G401 (cell line): ENCODE results near the gene NXN. TPM values are rescaled to one million over a fixed set of nuclear protein-coding genes. Genes with fewer than 3 reads are reported as not detected.
"Not testable (repeated sequence)": the region's sequence is repeated elsewhere in the genome, so short reads cannot be mapped to it uniquely, and the experiment has no call there.

Source experiments
- DNase-seq: peaks from one replicate; pipeline ENCODE4 v3.0.0-alpha.2; 2015; ENCODE audit warnings: low spot score
- in situ Hi-C: cut with HindIII; loops from 2 replicates; pipeline ENCODE4 v1.10.0; 2016; ENCODE audit warnings: low sequenced_read_pairs, mixed read lengths
- total RNA-seq: library from RNA; depleted of rRNA; stranded (reverse); fragments of >200 nt; shearing (Covaris generic); gene quantifications from 2 replicates; pipeline ENCODE4 v1.2.3, GENCODE V29; 2014

The NXN gene
- total RNA-seq, 1 experiment from 2014 or later = 147 TPM

DNA sequence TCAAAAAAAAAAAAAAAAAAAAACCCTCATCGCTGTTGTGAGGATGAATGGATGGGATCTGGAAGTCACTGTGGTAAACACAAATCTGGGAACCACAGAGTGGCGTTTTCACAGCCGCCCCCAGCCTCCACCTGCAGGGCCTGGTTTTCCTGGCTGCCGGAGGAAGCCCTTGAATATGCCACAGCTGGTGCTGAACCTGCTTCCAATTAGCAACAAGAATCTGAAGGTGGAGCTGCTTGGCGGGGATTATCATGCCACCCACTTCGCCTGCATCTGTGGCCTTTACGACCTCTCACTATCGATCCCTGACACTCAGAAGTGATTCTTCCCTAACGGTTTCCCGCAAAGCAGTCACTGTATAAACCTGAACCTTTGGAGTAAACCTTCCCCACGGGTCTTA is 181.3 kb downstream of the NXN start:
- in situ Hi-C loops = no loop called here
- DNase-seq = no peak

DNA sequence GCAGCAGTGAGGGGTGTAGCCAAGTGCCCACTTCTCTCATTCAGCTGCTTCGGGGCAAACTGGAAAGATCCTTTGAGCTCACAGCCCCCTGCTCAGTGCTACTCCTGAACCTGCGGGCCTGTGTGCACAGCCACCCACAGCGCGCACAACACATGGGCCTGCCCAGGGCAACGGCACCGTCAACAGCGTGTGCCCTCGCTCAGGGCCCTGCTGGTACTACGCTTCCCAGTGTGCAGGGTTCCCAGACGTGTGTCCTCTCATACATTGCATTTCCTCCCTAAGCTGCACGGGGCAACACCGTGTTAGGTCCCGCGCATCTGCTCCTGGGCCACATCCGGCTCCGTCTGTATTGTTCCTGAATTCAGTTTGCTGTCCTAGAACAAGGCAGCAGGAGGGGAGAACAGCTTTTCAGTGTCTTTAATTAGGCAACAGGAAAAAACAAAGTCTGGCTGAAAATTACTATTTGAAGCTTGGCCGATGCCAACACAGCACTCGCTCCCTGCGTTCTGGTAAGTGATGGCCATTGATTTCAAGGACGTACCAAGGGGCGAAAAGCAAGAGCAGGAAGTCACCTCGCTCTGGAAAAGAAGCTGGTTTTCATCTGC is 182.2 kb downstream of the NXN start:
- DNase-seq = no peak
- in situ Hi-C loops = no loop called here

DNA sequence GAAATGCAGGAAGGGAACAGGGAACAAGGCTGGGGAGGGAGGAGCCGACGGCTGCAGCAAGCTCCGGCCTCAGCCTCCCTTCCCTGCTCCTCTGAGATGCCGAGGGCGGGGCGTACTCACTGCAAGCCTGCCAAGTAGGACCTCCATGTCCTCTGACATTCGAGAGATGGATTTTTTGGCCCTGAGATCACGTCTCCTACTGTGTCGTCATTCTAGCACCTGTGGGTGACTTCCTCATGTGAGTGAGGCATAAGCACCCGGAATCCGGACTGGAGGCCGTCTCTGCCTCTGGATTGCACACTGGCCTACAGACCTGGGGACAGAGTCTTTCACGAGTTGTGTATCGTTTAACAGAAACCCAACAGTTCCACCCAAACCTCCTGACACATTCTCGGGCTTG is 183.0 kb downstream of the NXN start:
- in situ Hi-C loops = no loop called here

DNA sequence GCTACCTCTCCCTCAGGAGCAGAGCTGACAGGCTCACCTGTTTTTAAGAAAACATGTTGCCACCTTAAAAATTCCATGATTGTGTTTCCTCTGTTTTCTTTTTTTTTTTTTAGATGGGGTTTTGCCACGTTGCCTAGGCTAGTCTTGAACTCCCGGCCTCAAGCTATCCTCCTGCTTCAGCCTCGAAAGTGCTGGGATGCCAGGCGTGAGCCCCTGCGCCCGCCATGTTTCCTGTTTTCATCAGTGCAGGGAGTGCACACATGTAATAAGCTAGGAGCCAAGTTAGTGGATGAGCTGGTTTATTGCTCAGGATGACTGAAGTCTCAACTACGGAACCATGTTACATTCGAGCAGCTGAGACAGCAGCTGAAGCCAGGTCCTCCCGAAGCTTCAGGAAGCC is 183.9 kb downstream of the NXN start:
- no peak for DNase-seq
- in situ Hi-C loops = no loop called here

More for the DNA sequence above, 183.0 kb downstream of the NXN start:
- no peak for DNase-seq

DNA sequence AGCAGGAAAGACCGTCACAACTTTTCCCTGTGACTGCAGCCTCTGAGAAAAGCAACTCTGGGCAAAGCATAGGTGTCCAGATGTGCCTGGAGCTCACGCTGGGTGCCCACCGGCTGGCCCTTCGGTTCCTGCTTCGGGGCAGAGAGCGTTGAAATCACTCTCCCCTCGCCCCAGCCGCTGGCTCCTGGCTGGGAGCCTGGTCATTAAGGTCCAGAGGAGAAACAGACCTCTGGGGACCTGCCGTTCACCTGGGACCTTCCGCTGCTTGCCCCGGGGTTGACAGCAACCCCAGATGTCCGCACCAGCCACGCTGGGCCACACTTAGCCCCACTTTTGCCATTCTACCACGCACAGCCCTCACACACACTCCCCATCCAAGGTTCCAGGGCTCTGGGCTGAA is 184.3 kb downstream of the NXN start:
- DNase-seq = no peak
- in situ Hi-C loops = no loop called here

DNA sequence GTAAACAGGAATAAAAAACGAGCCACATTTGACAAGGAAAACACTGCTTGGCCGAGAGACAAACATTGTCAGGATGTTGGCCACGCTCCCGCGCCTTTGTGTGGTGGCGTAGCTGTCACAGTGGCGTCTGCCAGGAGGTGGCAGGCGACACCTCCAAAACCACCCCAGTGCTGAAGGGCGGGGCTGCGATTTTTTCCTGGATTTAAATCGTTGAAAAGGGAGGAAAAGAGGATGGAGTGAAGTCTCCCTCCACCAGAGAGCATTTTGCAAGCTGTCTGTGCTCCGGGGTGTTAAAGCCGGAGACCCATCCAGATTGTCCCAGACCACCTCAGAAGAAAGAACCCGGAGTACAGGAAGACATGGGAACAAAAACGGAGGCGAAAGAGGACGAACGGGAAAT is 184.7 kb downstream of the NXN start:
- peak; percentile 95 for DNase-seq
- in situ Hi-C loops = no loop called here

DNA sequence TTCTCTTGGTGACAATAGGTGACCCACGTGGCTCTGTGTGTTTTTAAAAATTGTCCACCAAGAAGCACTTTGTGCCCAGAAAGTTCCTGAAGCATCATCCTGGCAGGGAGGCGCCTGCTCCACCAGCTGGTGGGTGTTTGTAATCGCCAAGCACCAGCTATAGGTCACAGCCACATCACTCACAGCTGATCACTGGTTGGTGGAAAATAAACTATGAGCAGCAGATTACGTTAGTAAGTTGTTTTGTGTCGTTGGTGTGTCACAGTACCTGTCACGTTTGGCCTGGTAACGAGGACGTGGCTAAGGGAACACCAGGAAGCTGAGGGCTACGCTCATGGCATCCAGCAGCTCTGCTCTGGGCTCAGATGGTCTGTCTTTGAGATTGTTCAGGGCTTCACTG is 187.3 kb downstream of the NXN start:
- in situ Hi-C loops = no loop called here
- DNase-seq = no peak

DNA sequence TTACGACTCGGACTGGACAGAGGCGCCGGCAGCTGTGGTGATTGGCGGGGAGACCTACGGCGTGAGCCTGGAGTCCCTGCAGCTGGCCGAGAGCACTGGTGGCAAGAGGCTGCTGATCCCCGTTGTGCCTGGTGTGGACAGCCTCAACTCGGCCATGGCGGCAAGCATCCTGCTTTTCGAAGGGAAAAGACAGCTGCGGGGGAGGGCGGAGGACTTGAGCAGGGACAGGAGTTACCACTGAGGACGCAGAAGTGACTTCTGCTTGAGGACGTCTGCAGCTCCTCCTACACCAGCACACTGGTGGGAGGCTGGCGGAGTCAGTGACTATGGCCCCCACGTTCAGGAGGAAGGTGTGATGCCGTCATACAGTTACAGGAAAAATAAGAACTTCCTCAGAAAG is 187.7 kb downstream of the NXN start:
- in situ Hi-C loops = no loop called here
- no peak for DNase-seq

DNA sequence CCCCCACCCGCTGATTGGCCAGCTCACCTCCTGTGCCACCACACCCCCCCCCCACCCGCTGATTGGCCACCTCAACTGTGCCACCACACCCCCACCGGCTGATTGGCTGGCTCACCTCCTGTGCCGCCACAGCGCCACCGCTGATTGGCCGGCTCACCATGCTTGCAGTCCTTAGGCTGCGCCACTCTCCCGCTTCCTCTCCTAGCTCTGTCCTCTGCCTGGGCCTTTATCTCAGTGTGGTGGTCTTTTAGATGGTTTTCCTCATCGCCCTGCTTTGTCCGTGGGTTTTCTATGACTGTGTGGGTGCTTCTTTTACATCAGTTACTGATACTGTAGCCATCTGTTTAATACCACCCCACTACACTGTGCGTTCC is 188.7 kb downstream of the NXN start:
- in situ Hi-C loops, DNase-seq: not testable (repeated sequence)

DNA sequence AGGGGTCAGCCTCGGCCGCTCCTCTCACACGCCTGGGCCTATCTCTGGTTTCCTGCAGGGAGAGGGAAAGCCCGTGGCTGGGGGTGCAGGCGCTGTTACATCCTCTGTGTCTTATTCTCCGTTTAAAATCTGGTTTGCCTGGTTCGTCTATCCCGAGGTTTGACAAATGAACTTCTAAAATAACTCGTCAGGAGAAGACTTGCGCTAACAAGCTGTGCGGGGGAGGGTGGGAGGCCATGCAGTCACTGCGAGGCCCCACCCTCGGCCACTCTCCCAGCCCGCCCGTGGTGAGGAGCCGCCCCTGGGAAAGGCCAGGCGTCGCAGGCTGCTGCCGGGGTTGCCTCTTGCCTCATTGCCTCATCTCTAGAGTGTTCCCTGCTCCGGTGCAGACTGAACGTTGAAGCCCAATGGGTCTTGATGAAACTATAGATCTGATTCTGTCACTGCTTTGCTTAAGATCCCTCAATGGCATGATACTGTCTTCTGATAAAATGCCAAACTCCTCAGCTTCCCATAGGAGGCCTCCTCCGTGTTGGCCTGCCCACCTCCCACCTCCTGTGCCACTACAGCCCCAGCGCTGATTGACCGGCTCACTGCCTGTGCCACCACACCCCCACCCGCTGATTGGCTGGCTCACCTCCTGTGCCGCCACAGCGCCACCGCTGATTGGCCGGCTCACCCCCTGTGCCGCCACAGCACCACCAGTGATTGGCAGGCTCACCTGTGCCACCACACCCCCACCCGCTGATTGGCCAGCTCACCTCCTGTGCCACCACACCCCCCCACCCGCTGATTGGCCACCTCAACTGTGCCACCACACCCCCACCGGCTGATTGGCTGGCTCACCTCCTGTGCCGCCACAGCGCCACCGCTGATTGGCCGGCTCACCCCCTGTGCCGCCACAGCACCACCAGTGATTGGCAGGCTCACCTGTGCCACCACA is 189.4 kb downstream of the NXN start:
- DNase-seq, in situ Hi-C loops: not testable (repeated sequence)

DNA sequence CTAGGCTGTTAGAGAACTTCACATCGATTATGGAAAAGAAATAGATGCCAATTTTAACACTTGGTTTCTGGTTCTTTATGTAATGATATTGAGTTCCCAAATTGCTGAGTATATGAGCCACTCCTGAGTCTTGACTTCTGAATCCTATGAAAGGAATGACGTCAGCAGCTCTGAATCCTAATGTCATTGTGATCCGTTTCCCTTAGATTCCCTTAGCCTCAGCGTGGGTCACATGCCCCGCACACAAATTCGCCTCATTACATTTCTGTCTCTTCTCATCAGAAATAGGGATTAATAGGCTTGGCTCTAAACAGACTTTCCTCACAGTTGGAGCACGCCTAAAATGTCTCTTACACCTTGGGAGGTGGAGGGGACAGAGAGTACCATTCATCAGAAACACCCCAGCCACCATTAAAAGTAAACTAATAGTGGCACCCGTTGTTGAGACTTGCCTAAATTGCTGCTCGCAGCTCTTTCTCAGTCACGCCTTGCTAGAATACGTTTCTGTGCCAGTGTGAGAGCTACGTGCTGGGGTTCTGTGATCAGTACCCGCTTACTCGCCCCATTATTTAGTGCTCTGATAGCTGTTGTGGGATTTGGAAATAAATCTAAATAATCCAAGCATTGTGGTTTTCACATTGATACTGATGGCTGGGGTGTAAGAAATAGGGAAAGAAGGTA is 190.3 kb downstream of the NXN start:
- in situ Hi-C loops = no loop called here
- DNase-seq = no peak

DNA sequence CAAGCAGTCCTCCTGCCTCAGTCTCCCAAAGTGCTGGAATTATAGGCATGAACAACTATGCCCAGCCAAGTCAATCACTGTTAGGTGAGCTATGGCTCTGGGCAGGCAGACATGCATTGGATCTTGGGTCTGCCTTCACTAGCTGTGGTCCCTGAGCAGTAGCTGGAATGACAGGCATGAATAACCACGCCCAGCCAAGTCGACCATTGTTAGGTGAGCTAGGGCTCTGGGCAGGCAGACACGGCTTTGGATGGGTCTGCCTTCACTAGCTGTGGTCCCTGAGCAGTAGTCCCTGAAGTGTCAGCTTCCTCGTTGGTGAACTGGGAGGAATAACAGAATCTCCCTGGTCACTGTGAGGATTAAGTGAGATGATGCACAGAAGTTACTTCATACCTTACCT is 191.0 kb downstream of the NXN start:
- in situ Hi-C loops = no loop called here
- no peak for DNase-seq

DNA sequence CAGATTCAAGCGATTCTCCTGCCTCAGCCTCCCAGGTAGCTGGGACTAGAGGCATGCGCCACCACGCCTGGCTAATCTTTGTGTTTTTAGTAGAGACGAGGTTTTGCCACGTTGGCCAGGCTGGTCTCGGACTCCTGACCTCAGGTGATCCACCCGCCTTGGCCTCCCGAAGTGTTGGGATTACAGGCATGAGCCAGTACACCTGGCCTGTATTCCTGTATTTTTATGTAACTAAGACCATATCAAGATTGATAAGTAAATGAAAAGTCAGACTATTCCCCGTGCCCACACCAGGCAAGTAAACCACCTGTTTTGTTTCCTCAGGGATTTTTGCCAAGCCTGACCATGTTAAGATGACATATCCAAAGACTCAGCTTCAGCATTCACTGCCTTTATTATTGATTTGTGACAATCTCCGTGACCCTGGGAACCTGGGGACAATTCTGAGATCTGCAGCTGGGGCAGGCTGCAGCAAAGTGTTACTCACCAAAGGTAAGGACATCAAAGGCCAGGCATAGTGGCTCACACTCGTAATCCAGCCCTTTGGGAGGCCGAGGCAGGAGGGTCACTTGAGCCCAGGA is 191.8 kb downstream of the NXN start:
- DNase-seq = no peak
- in situ Hi-C loops = no loop called here

DNA sequence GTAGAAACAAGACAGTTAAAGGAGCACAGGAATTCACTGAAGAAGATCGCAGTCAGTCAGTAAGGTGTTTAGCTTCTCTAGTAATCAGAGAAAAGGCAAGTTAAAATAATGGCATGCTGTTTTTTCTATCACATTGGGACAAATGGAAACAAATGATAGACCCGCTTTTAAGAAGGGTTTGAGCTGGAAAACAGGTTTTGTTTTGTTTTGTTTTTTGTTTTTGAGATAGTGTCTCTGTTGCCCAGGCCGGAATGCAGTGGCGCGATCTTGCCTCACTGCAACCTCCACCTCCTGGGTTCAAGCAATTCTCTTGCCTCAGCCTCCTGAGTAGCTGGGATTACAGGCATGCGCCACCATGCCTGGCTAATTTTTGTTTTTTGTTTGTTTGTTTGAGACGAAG is 193.7 kb downstream of the NXN start:
- in situ Hi-C loops, DNase-seq: not testable (repeated sequence)

DNA sequence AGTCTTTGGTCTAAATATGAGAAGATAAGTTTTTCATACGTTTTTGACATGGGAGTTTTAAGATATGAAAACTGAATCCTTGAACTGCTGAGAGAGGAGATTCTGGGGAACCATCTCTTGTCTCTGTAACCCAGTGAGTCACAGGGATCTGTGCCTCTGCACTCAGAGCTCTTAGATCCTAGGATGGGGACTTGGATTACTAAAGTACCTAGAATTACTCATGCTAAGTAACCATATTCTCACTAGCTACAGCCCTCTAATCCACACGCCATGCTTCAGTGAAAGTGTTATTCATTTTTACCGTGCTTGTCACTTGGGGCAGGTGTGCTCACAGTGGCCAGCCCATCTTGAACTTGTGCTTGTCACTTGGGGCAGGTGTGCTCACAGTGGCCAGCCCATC is 195.4 kb downstream of the NXN start:
- in situ Hi-C loops = no loop called here
- DNase-seq = no peak

DNA sequence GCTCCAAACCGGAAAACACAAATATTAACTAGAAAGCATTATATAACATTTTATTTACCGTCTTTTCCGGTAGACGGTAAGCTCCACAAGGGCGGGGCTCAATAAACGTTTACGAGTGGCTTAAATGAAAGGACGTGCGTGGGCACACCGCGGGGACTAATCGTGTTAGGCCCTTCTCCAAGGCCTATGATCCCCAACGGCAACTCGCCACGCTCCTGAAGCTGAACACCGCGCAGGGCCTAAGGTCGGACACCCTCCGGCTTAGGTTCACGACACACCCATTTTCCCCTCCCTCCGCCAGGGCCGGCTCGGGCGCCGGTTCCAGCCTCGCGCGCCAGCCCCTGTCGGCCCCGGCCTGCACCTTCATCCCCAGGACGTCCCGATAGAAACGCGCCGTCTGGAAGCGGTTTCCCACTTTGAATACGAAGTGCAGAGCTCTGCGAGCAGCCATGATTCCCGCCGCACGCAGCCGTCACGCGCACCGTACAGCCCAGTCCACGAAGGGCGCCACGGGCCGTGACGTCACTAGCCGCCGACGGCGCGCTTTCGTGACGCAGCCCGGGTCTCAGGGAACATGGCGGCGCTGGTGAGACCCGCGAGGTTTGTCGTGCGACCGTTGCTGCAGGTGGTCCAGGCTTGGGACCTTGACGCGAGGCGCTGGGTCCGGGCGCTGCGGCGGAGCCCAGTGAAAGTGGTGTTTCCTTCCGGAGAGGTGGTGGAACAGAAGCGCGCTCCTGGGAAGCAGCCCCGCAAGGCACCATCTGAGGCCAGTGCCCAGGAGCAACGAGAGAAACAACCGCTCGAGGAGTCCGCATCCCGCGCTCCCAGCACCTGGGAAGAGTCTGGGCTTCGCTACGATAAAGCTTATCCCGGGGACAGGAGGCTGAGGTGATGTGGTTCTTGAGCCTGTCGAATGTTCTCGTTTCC is 197.5 kb downstream of the NXN start, which contains the start of the genes GLOD4 and MRM3:
TSS of gene GLOD4 (minus strand) at position 476 of the 927 bp plus-strand sequence. CDS start at position 451, 25 bp downstream.
TSS of gene MRM3 (plus strand) at position 549 of the 927 bp plus-strand sequence. CDS start at position 575, 26 bp downstream.
- in situ Hi-C loops = no loop called here
- DNase-seq = peak; percentile 85

DNA sequence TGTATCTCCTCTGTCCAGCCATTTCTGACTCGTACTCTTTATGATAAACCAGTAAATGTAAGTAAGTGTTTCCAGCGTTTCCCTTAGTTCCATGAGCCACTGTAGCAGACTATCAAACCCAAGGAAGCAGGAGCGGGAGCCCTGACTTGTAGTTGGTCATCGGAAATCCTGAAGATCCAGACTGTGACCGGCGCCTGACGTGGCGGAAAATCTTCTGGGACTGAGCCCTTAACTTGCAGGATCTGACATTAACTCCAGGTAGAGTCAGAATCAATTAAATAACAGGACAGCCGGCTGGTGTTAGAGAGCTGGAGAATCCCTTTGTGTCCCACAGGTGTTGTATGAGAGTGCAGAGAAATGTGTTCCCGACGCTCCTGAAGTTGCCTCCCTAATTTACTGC is 201.5 kb downstream of the NXN start:
- DNase-seq = no peak
- in situ Hi-C loops = no loop called here

DNA sequence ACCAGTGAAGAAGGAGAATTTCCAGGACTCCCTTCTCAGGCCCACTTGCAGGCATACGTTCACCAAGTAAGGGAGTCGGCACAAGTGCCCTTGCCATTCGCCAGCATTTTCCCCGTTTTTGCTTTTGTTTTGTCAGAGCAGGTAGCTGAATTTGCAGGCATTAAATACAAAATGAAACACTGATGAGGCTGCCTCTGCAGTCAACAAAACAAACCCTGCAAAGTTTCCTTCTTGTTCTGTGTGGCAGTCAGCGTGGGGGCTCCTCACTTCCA is 205.3 kb downstream of the NXN start:
- DNase-seq = no peak
- in situ Hi-C loops = loop anchor here (25.0 kb wide), 1 partner anchor 213 kb away; the partner anchor contains the start of genes NXN and TIMM22
